SIG-M5 (cell line): ENCODE data around the gene MAPK9.
"Not testable (repeated sequence)": the region's sequence is repeated elsewhere in the genome, so short reads cannot be mapped to it uniquely, and the experiment has no call there.

Source experiments
- DNase-seq: peaks from one replicate; lab custom pipeline; 2025; lab: John Stamatoyannopoulos, UW

The MAPK9 gene

DNA sequence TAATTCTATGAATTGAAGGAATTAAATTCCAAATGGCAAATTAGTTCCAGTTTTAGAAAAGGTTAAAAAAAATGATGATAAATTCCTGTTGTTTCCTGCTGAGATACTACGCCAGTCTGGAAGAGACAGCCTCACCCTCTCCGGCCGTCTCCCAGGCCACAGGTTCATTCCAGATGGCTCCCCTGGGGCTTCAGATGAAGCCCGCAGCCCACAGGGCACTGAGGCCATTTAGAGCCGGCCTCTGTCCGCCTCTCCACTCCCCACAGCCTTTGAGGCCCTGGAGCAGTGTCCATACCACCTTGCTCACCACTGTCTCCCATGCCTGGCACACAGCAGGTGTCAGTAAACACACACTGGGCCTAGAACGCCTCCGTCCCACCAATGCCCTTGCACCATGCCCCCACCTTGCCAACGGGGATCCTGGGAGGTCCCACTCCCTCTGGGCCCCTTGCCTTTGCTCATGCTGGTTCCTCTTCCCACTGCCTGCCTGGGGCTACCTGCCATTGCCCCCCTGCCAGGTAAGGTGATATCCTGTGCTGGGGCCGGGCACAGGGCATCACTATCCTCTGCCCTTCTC lies 35.2 kb upstream of the MAPK9 start:
- no peak for DNase-seq

DNA sequence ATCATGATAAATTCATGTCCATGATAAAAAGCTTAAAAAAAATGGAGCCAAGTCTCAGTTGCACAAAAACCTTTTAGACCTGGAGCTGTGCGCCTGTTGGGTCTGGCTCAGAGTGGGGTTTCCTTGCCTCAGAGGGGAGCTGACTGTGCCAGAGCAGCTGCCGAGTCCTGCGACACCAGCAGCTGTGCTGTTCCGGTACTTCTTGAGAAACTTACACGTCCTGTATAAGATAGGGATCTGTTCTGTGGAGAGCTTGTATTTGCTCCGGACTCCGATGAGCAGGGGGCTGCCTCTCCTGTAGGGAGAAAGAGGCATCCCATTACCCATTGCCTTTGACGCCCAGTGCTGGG lies 32.7 kb upstream of the MAPK9 start:
- no peak for DNase-seq

DNA sequence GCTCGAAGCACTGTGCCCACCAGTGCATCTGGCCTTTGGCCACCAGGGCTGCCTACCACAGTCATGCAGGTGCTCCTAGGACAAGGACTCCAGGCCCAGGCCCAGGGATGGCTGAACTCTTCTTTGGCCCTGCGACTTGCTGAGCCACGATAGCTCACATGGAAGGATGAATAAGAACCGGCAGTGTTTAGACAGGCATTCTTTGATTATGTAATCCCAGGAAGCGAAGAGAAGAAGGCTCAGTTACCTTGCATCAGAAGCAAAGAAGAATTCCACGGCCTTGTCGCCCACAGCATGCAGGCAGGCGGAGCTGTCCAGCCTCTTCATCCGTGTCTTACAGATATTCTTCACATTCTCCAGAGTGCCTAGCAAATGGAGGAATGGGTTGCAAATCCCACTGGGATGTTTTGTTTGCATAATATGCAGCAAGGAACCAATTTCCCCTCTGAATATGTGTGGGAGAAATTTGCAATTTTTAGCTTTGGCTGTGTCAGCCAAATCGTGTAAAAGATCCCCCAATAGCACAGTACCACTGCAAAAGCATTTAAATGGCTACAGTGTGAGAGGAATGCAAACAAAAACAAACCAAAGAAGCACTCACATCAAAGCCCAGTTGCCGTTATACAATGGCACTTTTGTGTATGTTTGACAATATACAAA lies 32.2 kb upstream of the MAPK9 start:
- DNase-seq, result no peak

DNA sequence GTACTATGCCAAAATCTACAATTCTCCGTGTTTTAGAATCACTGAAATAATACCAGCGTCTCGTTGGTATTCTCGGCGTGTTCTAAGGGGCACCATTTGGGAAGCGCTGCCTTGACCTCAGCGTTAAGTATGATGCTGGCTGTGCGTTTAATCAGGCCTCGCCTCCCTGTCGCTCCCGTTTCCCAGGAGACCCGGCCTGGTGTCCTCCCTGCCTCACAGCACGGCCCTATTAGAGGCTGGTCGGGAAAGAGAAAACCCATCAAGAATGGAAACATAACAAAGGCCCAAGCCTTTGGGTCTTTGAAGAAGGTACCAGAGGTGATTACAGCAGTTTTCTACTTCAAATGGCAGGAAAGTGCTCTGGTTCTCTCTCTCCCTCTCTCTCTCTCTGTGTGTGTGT lies 31.3 kb upstream of the MAPK9 start:
- DNase-seq, result no peak

- DNase-seq, result no peak
Measured at GRCh38 chr5:180318456-180319089, 26.7 kb upstream of the MAPK9 start.

DNA sequence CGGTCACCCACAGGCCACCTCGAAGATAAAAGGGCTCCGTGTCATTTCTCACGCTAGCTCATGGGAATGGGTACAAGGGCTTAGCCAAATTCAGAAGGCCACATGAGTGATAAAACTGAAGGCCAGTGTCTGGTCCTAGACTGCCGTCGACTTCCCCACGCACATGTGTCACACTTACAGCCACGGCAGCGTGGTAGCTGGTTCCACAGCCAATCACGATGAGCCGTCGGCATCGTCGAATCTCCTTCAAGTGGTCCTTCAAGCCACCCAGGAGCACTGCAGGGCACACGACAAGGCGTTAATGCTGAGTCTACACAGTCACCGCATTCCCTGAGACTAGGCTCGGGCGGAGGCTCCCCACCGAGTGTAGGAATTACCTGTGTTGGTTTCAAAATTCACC lies 24.7 kb upstream of the MAPK9 start:
- DNase-seq, result no peak

DNA sequence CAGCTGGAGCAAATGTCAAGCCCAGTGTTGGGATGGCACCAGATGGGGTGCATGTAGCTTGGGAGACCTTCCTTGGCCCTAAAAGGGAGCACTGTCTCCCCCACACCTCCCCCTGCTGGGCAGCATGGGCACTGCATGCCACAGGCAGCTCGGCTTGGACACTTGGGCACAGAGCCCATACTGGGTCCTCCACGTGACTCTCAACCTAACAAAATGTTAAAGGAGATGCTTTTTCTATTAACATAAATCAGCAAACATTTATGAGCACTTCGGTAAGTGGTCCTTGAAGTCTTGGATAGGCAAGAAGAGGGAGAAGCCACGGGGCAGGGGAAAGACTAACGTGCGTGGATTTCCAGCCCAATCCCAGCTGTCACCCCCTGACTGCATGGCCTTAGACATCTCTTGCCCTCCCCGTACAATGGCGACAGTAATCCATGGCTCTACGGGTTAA lies 23.9 kb upstream of the MAPK9 start:
- no peak for DNase-seq

DNA sequence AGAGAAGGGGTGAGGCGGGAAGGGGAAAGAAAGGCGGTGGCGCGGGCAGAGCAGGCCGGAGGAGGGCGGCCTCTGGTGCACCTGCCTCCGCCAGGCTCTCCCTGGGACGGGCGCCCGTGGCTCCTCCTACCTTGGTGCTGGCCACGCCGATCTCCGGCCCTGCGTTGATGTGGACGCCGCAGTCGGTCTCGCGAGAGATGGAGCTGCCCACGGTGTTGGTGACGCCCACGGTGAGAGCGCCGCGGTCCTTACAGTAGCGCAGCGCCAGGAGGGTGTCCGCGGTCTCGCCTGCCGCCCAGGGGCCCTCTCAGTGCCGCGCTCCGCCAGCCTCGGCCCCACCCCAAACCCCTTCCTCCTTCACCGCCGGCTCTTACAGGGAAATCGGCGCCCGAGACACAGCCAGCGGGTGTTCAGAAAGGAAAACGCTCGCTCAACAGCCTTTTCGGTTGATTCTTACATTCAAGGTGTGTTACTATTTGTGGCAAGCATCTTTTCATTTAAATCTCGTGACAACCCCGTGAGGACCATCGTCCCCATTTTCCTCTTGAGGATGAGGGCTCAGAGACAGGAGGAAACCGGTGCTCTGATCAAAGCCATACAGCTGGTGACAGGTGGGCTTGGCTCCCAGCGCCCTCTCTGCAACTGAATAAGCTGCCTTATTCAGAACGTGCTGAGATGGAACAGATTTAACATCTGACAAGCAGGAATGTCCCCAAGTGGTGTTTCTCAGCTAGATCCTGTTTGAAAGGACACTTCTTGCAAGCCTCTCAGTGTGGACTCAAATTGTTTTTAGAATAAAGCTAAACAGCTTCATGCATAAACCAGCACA lies 22.0 kb upstream of the MAPK9 start:
- peak; percentile 11 for DNase-seq

GRCh38 chr5:180311216-180311615 lies 19.3 kb upstream of the MAPK9 start:
- no peak for DNase-seq

DNA sequence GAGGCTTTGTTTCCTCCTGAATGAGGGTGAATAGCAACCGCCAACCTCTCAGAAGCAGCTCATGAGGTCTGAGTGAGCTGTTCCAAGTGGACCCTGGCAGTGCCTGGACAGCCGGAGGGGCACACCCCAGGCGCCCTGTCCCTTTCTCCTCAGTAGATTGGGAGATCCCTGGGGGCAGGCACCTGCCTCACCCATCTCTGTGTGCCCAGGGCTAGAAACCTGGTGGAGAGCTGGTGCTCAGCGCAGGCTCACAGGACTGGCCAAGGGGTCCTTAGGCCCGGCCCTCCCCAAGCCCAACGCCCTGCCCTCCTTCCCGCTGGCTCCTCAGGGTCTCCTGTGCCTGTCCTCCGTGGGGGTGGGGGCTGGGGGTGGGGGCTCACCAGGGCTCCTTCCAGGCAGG lies 14.9 kb upstream of the MAPK9 start:
- no peak for DNase-seq

DNA sequence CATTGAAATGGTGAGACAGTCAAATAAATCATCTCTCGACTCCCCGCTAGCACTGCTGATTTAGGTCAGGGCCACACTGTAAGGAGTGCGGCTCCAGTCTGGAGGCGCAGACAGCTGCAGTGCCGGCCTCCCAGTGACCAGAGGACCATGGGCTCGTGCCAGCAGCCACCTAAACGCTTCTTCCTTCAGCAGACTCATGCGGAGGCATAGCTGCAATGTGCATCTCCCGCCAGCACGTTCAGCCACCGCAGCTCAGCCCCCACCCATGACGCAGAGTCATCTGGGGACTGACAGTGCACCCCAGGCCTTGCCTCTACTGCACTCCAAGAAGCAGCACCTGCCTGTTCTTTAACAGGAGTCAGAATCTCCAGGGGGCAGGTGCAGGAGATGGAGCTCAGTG lies 13.6 kb upstream of the MAPK9 start:
- no peak for DNase-seq

DNA sequence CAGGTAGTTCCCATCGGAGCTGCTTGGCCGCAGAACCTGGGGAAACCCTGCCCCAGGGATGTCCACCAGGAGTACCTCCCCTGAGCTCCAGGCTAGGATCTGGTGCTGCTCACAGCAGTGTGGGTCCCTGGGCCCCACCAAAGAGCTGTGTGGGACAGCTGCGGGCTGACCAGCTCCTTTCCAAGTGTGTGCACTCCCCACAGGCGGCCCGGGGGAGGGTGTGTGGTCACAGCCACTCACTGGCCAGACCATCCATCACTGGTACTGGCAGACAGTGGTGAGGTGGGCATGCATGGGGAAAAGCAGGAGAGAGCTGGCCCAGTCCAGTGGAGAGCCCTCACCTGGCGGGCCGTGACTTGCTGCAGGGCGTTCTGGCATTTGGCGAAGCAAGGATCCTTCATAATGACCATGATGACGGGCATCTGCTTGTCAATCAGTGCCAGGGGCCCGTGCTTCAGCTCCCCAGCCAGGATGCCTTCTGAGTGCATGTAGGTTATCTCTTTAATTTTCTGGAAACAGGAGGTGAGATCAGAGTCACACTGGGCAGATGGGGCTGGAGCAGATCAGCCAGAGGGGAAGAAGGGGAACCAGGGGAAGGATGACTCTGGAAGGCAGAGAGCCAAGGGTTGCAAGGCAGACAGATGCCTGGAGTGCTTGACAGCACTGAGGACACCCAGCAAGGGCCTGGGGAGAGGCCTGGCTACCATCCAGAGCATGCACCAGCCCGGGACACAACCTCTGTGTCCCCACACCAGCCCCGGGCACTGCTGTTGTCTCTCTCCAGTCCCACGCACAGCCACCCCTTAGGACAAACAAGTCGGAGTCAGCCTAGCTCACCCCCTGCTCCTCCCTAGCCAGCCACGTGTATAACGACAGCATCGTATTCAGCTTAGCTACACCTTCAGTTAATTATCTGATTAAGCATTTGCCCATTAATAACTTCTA lies 12.8 kb upstream of the MAPK9 start:
- DNase-seq, result no peak

- no peak for DNase-seq
Measured at GRCh38 chr5:180304016-180304292, 12.1 kb upstream of the MAPK9 start.

DNA sequence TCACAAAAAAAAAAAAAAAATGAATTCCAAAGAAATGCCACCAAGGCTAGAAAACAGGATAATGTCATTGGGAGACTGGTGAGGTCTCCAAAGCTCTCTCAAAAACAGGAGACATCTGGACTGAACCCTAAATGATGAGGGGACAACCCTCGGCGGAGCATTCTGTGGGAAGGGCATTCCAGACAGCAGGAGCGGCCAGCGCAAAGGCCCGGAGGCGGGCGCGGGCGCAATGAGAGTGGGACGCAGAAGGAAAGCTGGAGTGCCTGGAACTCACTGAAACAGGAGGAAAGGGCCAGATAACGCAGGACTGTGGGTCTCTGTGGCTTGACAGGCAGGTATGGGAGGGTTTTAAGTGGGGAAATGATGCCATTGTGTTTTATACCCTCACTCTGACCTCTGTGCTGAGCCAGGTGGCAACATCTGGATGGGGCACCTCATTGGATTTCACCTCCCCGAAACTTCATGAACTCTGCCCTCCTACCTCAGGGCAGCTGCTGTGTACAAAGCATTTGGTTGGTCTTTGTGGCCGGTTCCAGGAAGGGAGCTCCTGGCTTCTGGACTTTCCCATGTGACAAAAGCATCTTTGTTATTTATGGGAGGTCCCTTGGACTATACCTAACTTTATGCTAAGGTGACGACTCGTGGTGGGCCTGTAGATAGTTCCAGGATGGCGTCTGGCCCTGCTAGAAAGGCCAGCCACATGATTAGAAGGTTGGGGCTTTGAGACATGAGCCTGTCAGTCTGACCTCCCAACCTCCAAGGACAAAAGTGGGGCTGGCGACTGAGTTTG lies 11.5 kb upstream of the MAPK9 start:
- DNase-seq, result no peak

DNA sequence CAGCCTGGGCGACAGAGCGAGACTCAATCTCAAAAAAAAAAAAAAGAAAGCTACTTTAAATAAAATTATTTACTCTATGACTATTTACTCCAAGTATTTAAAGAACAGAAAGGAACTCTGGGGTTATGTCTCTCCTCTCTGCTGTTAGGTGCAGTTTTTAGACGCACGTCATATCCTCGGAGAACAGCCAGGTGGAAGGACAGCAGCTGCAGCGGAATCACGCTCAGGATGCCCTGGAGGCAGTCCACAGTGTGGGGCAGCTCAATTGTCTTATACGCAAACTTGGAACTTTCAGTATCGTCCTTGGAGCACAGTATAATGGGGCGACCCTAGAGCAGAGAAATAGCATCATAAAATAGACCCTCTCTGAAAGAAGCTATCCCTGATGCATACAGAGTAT lies 10.4 kb upstream of the MAPK9 start:
- DNase-seq, result no peak

DNA sequence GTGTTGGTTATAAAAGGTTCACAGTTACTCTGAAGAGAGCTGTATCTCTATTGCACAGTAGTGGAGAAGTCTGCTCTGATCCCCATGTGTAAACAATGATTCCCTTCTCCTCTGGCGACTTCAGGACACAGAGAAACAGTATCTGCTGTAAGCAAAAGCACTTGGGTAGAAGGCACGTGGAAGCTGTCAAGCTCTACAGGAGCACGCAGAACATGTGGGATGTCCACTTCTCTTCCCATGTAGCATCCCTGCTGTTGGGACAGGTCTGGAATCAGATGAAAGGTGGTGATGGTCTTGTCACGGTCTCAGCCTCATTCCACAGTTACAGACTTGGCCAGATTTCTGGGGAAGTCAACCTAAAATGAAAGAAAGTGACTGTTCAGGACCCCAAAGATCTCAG lies 9.4 kb upstream of the MAPK9 start:
- DNase-seq, result no peak

GRCh38 chr5:180299526-180299925 lies 7.6 kb upstream of the MAPK9 start:
- DNase-seq, result no peak

DNA sequence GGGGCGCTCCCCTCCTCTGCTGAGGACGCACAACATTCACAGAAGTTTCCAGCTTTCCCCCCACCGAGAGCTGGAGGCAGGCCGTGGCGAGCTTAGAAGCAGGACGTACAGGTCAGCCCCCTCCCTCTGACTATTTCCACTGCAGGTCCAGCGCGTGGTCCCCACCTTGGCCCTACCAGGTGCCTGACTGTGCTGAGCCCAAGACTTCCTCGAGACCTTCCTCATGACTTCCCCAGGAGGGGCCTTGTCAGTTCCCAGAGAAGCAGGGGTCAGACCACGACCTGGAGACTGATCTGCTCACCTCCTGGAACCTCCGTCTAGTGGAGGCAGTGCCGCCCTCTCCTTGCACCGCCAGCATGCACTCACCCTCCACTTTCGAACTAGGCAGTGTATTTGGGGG lies 7.1 kb upstream of the MAPK9 start:
- DNase-seq, result not testable (repeated sequence)

DNA sequence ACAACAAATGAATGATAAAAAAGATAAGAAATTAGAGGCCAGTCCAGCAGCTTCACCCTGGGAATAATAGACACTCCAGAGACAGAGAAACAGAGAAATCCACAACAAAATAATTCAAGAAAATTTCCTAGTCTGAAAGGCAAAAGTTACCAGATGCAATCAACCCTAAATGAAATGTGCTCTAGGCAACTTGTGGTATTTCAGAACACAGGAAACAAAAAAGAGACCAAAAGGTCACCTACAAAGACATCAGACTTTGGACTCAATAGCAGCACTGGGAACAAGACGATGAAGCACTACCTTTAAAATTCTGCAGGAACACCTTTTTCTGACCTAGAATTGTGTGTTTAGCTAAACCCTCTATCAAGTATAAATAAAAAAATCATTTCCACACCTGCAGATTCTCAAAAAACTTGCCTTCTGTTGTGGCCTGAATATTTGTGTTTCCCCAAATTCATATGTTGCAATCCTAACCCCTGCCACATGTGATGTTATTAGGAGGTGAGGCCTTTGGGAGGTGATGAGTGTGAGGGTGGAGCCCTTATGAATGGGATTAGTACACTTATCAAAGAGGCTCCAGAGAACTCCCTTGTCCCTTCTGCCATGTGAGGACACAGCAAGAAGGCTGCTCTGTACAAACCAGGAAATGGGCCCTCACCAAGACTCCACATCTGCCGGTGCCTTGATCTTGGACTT lies 5.9 kb upstream of the MAPK9 start:
- DNase-seq, result no peak

DNA sequence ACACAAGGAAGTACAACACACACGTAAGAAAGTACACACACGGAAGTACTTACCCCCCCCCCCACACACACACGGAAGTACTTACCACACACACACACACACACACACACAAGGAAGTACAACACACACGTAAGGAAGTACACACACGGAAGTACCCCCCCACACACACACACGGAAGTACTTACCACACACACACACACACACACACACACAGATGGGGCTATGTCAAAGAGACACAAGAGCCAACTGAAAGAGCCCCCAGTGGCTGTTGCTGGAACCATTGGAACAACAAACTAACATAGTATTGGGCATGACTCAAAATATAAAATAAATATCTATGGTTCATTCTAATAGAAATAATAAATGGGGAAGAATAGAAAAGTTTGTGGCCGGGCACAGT lies 4.9 kb upstream of the MAPK9 start:
- DNase-seq, result no peak
